NCI-H2196 treated with DMSO at 0.1 percent for 48 hours (cell line): ENCODE measurements around the gene KRTAP10-11.

Experiments used
- DNase-seq: peaks from one replicate; lab custom pipeline; 2025; ENCODE audit not compliant: unreplicated experiment; lab: John Stamatoyannopoulos, UW

Gene KRTAP10-11

GRCh38 chr21:44694776-44695175 lies 48.6 kb downstream of the KRTAP10-11 start:
- no peak for DNase-seq

DNA sequence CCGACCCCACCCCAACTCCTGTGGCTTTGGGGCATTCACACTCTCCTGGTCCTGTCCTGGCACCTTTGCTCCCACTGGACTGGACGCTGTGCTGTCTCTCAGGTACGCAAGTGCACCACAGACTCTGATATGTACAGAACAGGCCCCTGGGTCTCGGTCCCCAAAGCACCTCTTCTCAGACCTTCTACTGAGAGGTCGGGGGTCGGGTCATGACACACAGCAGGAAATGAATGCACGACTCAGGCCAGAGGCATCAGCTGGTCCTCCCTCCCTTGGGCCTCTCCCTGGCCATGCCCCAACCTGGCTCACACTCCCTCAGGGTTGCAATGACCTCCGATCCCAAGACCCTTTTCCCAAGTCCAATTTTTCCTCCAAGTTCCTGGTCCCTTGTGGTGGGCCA lies 49.0 kb downstream of the KRTAP10-11 start:
- DNase-seq, result no peak

DNA sequence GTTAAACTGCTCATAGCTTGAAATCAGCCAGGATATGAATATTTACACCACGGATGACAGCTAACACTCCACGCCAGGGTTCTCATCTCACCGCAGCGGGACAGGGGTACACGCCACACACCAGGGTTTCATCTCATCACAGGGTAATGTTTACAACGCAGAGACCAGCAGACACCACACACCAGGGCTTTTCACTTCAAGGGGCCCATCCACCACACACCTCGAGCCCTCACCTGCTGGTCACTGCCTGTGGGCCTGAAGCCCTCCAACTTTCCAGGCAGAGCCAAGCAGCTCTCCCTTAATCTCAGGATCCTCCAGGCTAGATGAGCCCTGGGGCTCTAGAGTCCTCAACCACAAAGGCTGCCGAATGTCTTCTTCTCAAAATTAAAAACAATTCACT lies 49.4 kb downstream of the KRTAP10-11 start:
- no peak for DNase-seq

- DNase-seq, result no peak
Observed at GRCh38 chr21:44696572-44696971, 50.4 kb downstream of the KRTAP10-11 start.
